CD14-positive monocyte (primary cell): ENCODE measurements around the gene PLCH2. TPM values are rescaled to one million over a fixed set of nuclear protein-coding genes. Genes with fewer than 3 reads are reported as not detected.
A peak's percentile ranks its signal among the peaks of the same experiment; 100 is the strongest.

Experiments
- DNase-seq, 3 donors: peaks; one replicate each; pipeline ENCODE4 v3.0.0-alpha.2; 2011 to 2022
- H2AFZ ChIP-seq: 2 replicates; pipeline ENCODE4 v1.6.0; 2012; ENCODE audit warnings: mild to moderate bottlenecking, low read depth, low read length, inconsistent platforms; ENCODE audit not compliant: insufficient read depth, poor library complexity, severe bottlenecking
- H3K27ac ChIP-seq, 2 donors: 1 replicate in 1 of 2; 2 replicates in 1 of 2; pipeline ENCODE4 v1.5.1; 2012 to 2013; ENCODE audit warnings: low read length in 2 of 2, control low read depth in 1 of 2, inconsistent platforms in 1 of 2, low read depth in 1 of 2, mild to moderate bottlenecking in 1 of 2
- H3K27me3 ChIP-seq, 2 donors: one replicate each; pipeline versions ENCODE4 v1.6.0 to v1.6.1; 2011 to 2013; ENCODE audit warnings: low read length in 2 of 2; ENCODE audit not compliant: control insufficient read depth in 2 of 2, insufficient read depth in 2 of 2
- H3K36me3 ChIP-seq, 2 donors: replicated peaks in 1 of 2; 1 replicate in 1 of 2; 2 replicates in 1 of 2; pipeline versions ENCODE4 v1.5.1 to v1.6.1; 2012 to 2013; ENCODE audit warnings: low read length in 2 of 2, control low read depth in 1 of 2, inconsistent platforms in 1 of 2, mild to moderate bottlenecking in 1 of 2; ENCODE audit not compliant: insufficient read depth in 2 of 2, control insufficient read depth in 1 of 2
- H3K4me1 ChIP-seq, 2 donors: 1 replicate in 1 of 2; 2 replicates in 1 of 2; pipeline versions ENCODE4 v1.5.1 to v1.6.1; 2012 to 2013; ENCODE audit warnings: low read length in 2 of 2, control low read depth in 1 of 2, inconsistent platforms in 1 of 2, mild to moderate bottlenecking in 1 of 2, moderate library complexity in 1 of 2; ENCODE audit not compliant: insufficient read depth in 2 of 2, control insufficient read depth in 1 of 2
- H3K4me2 ChIP-seq: replicated peaks from 2 replicates; pipeline ENCODE3; 2012; ENCODE audit warnings: low read length, moderate library complexity, mild to moderate bottlenecking; ENCODE audit not compliant: poor library complexity, severe bottlenecking; ENCODE audit errors: extremely low read depth
- H3K4me3 ChIP-seq, 3 experiments: fragments of 200-600 bp in 1 of 3; sonication (generic) in 1 of 3; replicated peaks in 1 of 3; 1 replicate in 2 of 3; 2 replicates in 1 of 3; pipeline ENCODE4 v1.5.1; 2011 to 2013; ENCODE audit warnings: low read length in 3 of 3, mild to moderate bottlenecking in 3 of 3, control low read depth in 2 of 3, low read depth in 2 of 3, inconsistent platforms in 1 of 3, moderate library complexity in 1 of 3
- H3K79me2 ChIP-seq: 2 replicates; pipeline ENCODE4 v1.6.0; 2012; ENCODE audit warnings: mild to moderate bottlenecking, control low read depth, inconsistent platforms, low read length, moderate library complexity; ENCODE audit not compliant: insufficient read depth
- H3K9ac ChIP-seq: 2 replicates; pipeline ENCODE4 v1.6.0; 2017; ENCODE audit warnings: low read length, mild to moderate bottlenecking; ENCODE audit not compliant: insufficient read depth, poor library complexity, severe bottlenecking
- H3K9me3 ChIP-seq, 2 donors: replicated peaks in 1 of 2; 1 replicate in 1 of 2; 2 replicates in 1 of 2; pipeline versions ENCODE4 v1.5.1 to v1.6.1; 2012 to 2013; ENCODE audit warnings: low read length in 2 of 2, control low read depth in 1 of 2; ENCODE audit not compliant: control insufficient read depth in 1 of 2, insufficient read depth in 1 of 2
- H4K20me1 ChIP-seq: 2 replicates; pipeline ENCODE4 v1.6.0; 2012; ENCODE audit warnings: mild to moderate bottlenecking, low read length, control low read depth, moderate library complexity; ENCODE audit not compliant: insufficient read depth
- H3K27ac Mint-ChIP-seq, 7 donors: one replicate each; pipeline ENCODE4 v1.8.0; 2020; ENCODE audit warnings: mild to moderate bottlenecking in 7 of 7, mixed read lengths in 7 of 7, moderate library complexity in 6 of 7, inconsistent platforms in 2 of 7
- H3K27me3 Mint-ChIP-seq, 3 donors: one replicate each; pipeline ENCODE4 v1.8.0; 2021 to 2022; ENCODE audit warnings: low read depth in 3 of 3, mild to moderate bottlenecking in 3 of 3, mixed read lengths in 3 of 3, moderate library complexity in 3 of 3, inconsistent platforms in 1 of 3
- H3K36me3 Mint-ChIP-seq, 2 donors: one replicate each; pipeline ENCODE4 v1.8.0; 2020; ENCODE audit warnings: mixed read lengths in 2 of 2, inconsistent platforms in 1 of 2, mild to moderate bottlenecking in 1 of 2
- H3K4me1 Mint-ChIP-seq: one replicate; pipeline ENCODE4 v1.8.0; 2020; ENCODE audit warnings: mild to moderate bottlenecking, mixed read lengths
- H3K4me3 Mint-ChIP-seq, 2 donors: one replicate each; pipeline ENCODE4 v1.8.0; 2020; ENCODE audit warnings: mild to moderate bottlenecking in 2 of 2, mixed read lengths in 2 of 2, moderate library complexity in 1 of 2
- H3K9me3 Mint-ChIP-seq, 7 donors: one replicate each; pipeline ENCODE4 v1.8.0; 2020 to 2022; ENCODE audit warnings: mixed read lengths in 7 of 7, mild to moderate bottlenecking in 6 of 7, moderate library complexity in 6 of 7, inconsistent platforms in 2 of 7
- CTCF ChIP-seq: fragments of 200-600 bp; IDR thresholded peaks from one replicate; pipeline ENCODE4 v1.8.0; 2022; ENCODE audit warnings: antibody characterized with exemption, mild to moderate bottlenecking
- WGBS: methylation state at CpG from one replicate; pipeline ENCODE4 v1.1.5; 2013; ENCODE audit warnings: missing lambda C conversion rate; ENCODE audit not compliant: insufficient coverage; 5-methylcytosine and 5-hydroxymethylcytosine counted together
- intact Hi-C, 2 donors: fragments of 100-400 bp; cut with micrococcal nuclease; formaldehyde crosslinking; loops; one replicate each; pipeline versions ENCODE4 v1.15.0 to v1.15.1; 2023
- polyA plus RNA-seq, 3 donors: library from polyadenylated mRNA; depleted of rRNA in 1 of 3; unstranded in 2 of 3; stranded (reverse) in 1 of 3; fragments of 300-500 nt in 2 of 3; fragments of >200 nt in 1 of 3; fragmentation: Illumina TruSeq in 2 of 3; gene quantifications; 1 replicate in 2 of 3; 2 replicates in 1 of 3; pipeline ENCODE4 v1.2.3, GENCODE V29; 2012 to 2021

The PLCH2 gene
- polyA plus RNA-seq, 3 donors: 1.2 TPM; not detected in 2

GRCh38 chr1:2529784-2530512 lies 53.9 kb downstream of the PLCH2 start, which contains the start of gene HES5:
Gene HES5 (minus strand): TSS chr1:2530263. CDS start chr1:2530164, 99 bp downstream.
- Histone ChIP-seq H3K4me1 (peaks cover 26 to 32% of the 10 kb centered on the region in 2 donors), H4K20me1 (peaks cover 19% of the 10 kb centered on the region), H3K27me3 (peaks cover 30 to 67% of the 10 kb centered on the region in 2 donors), H3K4me2 (peak within 1 kb of the TSS; percentile 34), H3K79me2 (peaks cover 11% of the 10 kb centered on the region), H2AFZ (no peak within 1 kb of the TSS), H3K4me3 (peak within 1 kb of the TSS in 1 of 3 experiments; percentile 11), H3K36me3 (no peaks in the 10 kb centered on the region), H3K9me3 (no peaks in the 10 kb centered on the region), H3K9ac (no peak within 1 kb of the TSS), H3K27ac (no peak within 1 kb of the TSS)
- intact Hi-C loops: loop anchor here (5.0 to 10.0 kb wide), 5 partner anchors 57 to 325 kb away; partner anchors contain the start of genes MORN1 (in 1 of the 2), PEX10 (in 1 of the 2), PRXL2B (in 1 of the 2) and RER1 (in 1 of the 2)
- peak within 1 kb of the TSS; percentile 39 to 78 for H3K4me3 Mint-ChIP-seq
- H3K36me3 Mint-ChIP-seq: peaks cover 3 to 5% of the 10 kb centered on the region in 2 donors
- no peak for DNase-seq
- no peak within 1 kb of the TSS for H3K27ac Mint-ChIP-seq
- H3K4me1 Mint-ChIP-seq: peaks cover 19% of the 10 kb centered on the region
- peaks cover 0 to 11% (median 0%) of the 10 kb centered on the region in 7 donors for H3K9me3 Mint-ChIP-seq
- WGBS: 1% methylated on average over 81 of the region's 91 CpGs
- H3K27me3 Mint-ChIP-seq: peaks cover 44 to 78% (median 67%) of the 10 kb centered on the region in 3 donors
- TF ChIP-seq CTCF: no peak

GRCh38 chr1:2530513-2531361 lies 54.6 kb downstream of the PLCH2 start:
- no peak for DNase-seq
- peaks cover 30 to 71% of the 10 kb centered on the region in 2 donors for H3K27me3 ChIP-seq
- H4K20me1 ChIP-seq: peaks cover 11% of the 10 kb centered on the region
- H3K4me1 ChIP-seq: peaks cover 18 to 24% of the 10 kb centered on the region in 2 donors
- intact Hi-C loops: no loop called here
- TF ChIP-seq CTCF: no peak
- no peak overlapping the region for H2AFZ ChIP-seq
- H3K9ac ChIP-seq: no peak overlapping the region
- Mint-ChIP-seq H3K27me3 (peaks cover 44 to 84% (median 69%) of the 10 kb centered on the region in 3 donors), H3K36me3 (peaks cover 0 to 3% of the 10 kb centered on the region in 2 donors), H3K27ac (no peak overlapping the region), H3K4me1 (peaks cover 12% of the 10 kb centered on the region), H3K9me3 (peaks cover 0 to 11% (median 0%) of the 10 kb centered on the region in 7 donors), H3K4me3 (no peak overlapping the region)
- no peak overlapping the region for H3K4me3 ChIP-seq
- no peaks in the 10 kb centered on the region for H3K9me3 ChIP-seq
- H3K79me2 ChIP-seq: peaks cover 3% of the 10 kb centered on the region
- WGBS: 13% methylated on average over 22 of the region's 30 CpGs
- H3K27ac ChIP-seq: no peak overlapping the region
- no peaks in the 10 kb centered on the region for H3K36me3 ChIP-seq
- H3K4me2 ChIP-seq: no peak overlapping the region
